SKM-1 (cell line): ENCODE data around the gene ANKRD24.
"Not testable (repeated sequence)": the region's sequence is repeated elsewhere in the genome, so short reads cannot be mapped to it uniquely, and the experiment has no call there.

Experiments used
- DNase-seq: peaks from one replicate; lab custom pipeline; 2025; ENCODE audit not compliant: unreplicated experiment; lab: John Stamatoyannopoulos, UW

The ANKRD24 gene

DNA sequence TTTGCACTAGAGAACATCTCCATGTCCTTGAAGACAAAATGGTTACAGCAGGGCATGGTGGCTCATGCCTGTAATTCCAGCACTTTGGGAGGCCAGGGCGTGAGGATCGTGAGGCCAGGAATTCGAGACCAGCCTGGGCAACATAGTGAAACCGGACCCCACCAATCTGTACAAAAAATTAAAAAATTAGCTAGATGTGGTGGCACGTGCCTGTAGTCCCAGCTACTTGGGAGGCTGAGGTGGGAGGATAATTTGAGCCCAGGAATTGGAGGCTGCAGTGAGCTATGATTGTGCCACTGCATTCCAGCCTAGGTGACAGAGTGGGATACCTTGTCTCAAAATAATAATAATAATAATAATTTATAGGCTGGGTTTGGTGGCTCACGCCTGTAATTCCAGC, 47.7 kb downstream of the ANKRD24 start:
- not testable (repeated sequence) for DNase-seq

DNA sequence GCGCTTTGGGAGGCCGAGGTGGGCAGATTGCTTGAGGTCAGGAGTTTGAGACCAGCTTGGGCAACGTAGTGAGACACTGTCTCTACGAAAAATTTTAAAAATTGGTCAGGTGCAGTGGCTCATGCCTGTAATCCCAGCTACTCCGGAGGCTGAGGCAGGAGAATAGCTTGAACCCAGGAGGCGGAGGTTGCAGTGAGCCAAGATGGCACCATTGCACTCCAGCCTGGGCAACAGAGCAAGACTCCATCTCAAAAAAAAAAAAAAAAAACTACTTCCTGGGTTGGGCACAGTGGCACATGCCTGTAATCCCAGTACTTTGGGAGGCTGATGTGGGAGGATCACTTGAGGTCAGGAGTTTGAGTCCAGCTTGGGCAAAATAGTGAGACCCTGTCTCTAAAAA, 49.0 kb downstream of the ANKRD24 start:
- not testable (repeated sequence) for DNase-seq

DNA sequence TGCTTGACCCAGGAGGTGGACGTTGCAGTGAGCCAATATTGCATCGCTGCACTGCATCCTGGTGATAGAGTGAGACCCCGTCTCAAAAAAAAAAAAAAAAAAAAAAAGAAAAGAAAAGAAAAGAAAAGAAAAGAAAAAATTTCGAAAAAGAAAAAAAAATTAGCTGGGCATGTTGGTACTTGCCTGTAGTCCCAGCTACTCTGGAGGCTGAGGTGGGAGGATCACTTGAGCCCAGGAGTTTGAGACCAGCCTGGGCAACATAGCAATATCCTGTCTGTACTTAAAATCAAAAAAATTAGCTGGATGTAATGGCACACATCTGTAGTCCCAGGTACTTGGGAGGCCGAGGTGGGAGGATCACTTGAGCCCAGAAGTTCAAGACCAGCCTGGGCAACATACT, 49.6 kb downstream of the ANKRD24 start:
- not testable (repeated sequence) for DNase-seq

DNA sequence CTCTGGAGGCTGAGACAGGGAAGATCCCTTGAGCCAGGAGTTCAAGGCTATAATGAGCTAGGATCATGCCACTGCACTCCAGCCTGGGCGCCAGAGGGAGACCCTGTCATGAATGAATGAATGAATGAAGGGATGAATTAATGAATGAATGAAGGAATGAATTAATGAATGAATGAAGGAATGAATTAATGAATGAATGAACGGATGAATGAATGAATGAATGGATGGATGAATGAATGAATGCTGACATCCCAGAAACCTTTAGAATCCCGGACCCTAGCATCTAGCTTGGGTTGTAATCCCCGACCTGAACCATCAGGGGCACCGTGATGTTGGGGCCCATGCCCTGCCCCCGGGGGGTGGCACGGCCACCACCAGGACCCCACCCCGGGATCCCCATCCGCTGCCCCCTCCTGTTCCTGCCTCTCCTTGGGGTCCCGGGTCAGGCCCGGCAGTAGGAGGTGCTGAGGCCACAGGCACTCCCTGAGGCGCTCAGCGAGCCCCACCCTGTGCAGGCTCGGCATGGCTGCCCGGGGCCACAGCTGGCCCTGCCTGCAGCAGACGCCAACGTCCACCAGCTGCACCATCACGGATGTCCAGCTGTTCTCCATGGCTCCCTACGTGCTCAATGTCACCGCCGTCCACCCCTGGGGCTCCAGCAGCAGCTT, 50.3 kb downstream of the ANKRD24 start:
- no peak for DNase-seq

DNA sequence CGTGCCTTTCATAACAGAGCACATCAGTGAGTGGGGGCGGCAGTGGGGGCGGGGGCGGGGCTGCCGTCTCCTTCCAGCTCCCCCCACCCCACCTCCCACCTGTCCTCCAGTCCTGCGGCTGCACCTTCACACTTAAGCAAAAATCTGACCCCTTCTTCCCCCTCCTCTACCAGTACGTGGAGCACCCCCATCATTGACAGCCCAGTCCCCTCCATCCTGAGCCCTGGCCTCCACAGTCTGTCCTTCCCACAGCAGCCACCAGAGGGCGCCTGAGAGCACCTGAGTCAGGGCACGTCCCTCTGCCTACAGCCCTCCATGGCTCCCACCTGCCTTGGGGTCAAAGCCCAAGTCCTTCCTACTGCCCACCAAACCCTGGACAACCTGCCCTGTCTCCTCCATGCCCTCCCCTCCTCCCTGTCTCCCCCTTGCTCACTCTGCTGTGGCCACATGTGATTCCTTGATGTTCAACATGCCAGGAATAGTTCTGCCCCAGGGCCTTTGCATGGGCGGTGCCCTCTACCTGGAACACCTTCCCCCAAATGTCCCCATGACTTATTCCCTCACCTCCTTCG, 50.9 kb downstream of the ANKRD24 start:
- DNase-seq: peak; percentile 11

DNA sequence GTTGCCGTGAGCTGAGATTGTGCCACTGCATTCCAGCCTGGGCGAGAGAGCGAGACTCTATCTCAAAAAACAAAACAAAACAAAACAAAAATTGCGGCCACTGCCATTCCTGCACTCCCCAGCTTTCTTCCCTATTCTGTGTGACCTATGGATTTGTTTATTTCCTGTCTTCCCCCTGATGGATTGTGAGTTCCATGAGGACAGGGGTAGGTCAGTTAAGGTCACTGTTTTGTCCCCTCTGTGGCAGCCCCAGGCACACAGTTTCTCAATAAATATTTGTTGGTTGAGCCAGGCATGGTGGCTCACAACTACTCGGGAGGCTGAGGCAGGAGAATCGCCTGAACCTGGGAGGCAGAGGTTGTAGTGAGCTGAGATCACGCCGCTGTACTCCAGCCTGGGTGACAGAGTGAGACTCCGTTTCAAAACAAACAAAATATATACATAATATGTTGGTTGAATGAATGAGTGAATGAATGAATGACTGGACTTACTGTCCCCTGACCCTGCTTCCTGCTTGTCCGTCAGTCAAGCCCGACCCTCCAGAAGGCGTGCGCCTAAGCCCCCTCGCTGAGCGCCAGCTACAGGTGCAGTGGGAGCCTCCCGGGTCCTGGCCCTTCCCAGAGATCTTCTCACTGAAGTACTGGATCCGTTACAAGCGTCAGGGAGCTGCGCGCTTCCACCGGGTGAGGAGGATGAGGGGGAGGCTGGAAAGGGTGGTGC, 51.8 kb downstream of the ANKRD24 start:
- DNase-seq: no peak

DNA sequence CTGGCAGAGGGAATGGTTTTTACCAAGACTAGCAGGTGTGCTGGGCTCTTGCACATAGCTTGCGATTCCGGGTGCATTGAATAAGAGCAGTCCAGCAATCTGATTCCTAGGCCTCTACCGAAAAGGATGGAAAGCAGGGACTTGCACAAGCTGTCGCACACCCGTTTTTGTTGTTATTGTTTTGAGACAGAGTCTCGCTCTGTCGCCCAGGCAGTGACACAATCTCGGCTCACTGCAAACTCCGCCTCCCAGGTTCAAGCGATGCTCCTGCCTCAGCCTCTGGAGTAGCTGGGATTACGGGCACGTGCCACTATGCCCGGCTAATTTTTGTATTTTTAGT, 52.3 kb downstream of the ANKRD24 start:
- no peak for DNase-seq

DNA sequence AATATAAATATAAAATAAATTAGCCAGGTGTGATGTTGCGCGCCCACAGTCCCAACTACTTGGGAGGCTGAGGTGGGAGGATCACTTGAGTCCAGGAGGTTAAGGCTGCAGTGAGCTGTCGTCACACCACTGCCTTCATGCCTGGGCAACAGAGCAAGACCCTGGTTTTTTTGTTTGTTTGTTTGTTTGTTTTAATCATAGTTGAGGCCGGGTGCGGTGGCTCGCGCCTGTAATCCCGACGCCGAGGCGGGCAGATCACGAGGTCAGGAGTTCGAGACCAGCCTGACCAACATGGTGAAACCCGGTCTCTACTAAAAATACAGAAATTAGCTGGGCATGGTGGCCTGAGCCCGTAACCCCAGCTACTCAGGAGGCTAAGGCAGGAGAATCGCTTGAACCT, 55.0 kb downstream of the ANKRD24 start:
- not testable (repeated sequence) for DNase-seq

DNA sequence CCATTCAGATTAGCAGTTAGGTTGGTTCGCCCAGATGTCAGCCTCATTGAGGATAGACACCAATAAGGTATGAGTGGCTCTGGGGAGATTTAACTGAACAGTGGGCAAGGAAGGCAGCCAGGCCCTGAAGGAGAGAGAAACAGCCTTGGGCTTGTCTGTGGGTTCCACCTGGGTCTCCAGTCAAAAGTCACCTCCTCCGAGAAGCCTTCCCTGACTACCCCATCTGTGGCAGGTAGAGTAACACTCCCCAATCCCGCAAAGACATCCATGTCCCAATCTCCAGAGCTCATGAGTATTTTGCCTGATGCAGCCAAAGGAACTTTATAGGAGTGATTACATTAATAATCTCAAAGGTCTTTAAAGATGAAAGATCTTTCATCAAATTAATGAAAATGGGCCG, 56.3 kb downstream of the ANKRD24 start:
- DNase-seq: no peak

DNA sequence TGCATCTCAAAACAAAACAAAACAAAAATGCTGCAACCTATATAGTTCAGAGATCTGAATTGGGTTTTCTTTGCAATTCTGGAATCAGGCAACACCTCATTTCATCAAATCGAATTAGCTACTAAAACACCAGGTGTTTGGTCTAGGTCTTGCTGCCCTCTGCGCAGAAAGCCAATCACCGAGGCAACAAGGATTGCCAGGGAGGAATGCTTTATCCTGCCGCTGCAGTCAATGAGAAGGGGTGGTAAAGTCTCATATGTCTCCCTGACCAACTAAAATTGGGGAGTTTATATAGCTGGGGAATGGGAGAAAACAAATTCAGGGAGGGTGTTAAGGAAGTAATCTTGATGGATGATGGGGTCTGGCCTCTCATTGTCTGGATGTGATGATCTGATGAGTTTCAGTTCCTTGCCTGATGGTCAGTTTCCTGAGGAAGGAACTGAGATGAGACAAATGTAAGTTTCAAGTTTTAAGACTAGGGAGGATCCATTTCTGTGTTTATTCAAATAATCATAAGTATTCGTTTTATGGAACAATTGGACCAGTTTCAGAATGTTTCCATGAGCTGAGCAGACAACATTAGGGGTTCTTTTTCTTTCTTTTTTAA, 59.4 kb downstream of the ANKRD24 start:
- DNase-seq: no peak

DNA sequence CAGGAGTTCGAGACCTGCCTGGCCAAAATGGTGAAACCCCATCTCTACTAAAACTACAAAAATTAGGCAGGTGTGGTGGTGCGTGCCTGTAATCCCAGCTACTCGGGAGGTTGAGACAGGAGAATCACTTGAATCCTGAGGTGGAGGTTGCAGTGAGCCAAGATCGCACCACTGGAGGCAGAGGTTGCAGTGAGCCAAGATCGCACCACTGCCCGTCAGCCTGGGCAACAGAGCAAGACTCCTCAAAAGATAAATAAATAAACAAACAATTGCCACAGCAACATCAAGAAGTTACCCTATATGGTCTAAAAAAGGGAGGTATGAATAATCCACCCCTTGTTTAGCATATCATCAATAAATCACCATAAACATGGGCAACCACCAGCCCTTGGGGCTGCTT, 63.4 kb downstream of the ANKRD24 start:
- not testable (repeated sequence) for DNase-seq

DNA sequence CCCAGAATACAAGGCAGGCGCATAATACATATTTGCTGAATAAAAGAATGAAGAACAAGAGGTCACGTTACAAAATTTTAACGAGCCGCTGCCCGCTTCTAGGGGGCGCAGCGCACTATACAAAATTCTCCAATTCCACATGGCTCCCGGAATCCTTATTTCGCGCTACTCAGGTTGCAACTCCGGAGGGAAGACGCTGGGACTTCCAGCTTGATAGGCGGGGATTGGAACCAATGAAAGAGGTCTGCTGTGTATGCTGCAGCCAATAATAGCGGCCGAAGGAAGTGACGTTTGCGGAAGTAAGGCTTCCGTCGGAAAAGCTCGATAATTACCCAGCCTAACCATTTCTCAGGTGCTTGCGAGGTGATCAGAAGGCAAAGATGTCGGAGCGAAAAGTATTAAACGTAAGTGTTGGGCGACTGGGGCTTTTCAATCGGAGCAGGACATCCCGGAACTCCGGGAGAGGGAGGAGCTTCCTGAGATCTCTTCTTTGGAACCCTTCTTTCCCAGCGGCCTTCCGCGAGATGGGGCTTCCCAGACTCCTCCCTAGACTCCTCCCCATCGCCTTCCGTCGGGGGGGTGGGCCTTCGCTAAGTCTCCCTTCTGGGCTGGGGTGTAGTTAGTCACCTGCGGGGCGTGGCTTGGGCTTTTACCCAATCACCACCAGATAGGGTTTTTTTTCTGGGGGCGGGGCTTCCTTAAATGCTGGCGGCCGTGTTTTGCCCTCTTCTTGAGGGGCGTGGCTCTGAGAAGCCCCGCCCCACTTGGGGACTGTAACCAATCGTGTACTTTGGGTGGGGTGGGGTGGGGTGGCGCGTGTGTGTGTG, 64.5 kb downstream of the ANKRD24 start, which contains the start of gene YJU2:
Gene YJU2, plus strand, starts transcription at position 314 of the 827 bp plus-strand sequence. Its CDS starts 67 bp downstream, at position 381.
- peak; percentile 98 for DNase-seq

DNA sequence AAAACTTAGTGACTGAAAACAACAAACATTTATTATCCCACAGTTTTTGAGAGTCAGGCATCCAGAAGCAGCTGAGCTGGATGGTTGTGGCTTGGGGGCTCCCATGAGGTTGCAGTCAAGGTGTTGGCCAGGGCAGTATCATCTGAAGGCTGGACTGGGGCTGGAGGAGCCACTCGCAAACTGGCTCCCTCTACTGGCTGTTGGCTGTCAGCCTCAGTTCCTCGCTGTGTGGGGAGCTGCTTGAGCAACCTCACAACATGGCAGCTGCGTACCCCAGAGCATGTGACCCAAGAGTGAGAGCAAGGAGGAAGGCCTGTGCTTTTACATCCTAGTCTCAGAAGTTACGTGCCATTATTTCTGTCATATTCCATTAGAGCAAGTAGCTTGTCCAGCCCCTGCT, 74.1 kb downstream of the ANKRD24 start:
- no peak for DNase-seq

DNA sequence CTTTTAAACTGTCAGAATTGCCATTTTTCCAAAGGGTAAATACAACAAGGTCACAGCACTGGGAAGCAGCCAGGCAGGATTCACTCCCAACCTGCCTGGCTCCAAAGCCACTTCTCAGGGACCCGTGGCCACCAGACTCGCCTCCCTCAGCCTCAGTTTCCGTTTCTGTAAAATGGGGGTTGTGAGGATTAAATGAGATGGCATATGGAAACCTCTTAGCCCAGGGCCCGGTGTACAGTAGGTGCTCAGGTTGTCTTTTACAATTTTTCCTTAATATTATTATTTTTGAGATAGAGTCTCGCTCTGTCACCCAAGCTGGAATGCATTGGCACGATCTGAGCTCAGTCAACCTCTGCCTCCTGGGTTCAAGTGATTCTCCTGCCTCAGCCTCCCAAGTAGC, 74.5 kb downstream of the ANKRD24 start:
- DNase-seq: no peak

DNA sequence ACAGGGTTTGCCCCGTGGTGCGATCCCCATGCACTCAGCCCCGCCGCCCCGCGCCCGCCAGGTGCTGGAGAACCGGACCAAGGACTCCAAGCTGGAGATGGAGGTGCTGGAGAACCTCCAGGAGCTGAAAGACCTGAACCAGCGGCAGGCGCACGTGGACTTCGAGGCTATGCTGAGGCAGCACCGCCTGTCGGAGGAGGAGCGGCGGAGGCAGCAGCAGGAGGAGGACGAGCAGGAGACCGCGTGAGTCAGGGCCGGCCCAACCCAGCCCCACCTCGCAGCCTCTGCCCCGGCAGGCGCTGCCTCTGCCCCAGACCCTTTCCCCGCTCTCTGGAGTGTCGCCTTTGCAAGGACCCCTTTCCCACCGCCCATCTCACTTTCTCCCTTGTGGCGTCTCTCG, 75.7 kb downstream of the ANKRD24 start:
- no peak for DNase-seq

DNA sequence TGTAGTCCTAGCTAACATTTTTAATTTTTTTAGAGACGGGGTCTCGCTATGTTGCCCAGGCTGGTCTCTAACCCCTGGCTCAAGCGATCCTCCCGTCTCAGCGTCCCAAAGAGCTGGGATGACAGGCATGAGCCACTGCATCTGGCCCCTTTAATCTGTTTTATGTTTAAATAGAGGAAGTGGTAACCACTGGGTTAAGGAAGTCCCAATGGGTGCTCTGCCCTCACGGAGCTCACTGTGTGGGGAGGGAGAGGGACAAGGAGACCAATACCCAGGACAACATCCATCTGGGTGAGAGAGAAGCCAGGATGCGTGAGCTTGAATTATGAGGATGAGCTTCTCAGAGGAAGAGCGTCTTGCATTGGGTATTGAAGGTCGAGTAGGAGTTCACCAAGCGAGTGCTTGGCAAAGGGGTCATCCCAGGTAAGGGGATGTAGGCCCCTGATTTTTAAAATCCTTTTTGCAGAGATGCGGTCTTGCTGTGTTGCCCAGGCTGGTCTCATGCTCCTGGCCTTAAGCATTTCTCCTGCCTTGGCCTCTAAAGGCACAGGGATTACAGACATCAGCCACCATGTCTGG, 78.2 kb downstream of the ANKRD24 start:
- no peak for DNase-seq

DNA sequence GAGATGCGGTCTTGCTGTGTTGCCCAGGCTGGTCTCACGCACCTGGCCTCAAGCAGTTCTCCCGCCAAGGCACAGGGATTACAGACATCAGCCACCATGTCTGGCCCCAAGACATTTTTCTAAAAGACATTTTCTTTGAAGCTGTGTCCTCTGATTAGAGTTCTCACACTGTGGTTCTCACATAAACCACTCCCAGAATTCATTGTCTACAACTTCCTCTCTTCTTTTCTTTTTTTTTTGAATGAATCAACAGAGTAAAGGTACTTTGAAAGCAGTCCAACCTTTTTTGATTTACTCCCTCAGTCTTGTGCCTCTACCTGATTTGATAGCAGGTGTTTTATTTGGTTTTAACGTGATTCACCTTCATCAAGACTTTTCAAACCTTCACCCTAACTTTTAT, 82.3 kb downstream of the ANKRD24 start:
- no peak for DNase-seq

DNA sequence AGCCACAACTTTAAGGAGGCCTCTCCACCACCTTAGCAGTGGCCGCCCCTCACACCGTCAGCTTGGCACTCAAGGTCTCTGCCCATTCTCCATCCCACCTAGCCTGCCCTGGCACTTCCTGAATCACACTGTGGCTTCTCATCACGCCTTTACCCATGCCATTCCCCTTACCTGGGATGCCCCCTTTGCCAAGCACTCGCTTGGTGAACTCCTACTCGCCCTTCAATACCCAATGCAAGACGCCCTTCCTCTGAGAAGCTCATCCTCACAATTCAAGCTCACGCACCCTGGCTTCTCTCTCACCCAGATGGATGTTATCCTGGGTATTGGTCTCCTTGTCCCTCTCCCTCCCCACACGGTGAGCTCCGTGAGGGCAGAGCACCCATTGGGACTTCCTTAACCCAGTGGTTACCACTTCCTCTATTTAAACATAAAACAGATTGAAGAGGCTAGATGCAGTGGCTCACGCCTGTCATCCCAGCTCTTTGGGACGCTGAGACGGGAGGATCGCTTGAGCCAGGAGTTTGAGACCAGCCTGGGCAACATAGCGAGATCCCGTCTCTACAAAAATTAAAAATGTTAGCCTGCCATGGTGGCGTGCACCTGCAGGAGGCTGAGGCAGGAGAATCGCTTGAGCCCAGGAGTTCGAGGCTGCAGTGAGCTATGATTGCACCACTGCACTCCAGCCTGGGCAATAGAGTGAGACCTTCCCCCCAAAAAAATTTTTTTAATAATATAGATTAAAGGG, 83.9 kb downstream of the ANKRD24 start:
- DNase-seq: no peak

DNA sequence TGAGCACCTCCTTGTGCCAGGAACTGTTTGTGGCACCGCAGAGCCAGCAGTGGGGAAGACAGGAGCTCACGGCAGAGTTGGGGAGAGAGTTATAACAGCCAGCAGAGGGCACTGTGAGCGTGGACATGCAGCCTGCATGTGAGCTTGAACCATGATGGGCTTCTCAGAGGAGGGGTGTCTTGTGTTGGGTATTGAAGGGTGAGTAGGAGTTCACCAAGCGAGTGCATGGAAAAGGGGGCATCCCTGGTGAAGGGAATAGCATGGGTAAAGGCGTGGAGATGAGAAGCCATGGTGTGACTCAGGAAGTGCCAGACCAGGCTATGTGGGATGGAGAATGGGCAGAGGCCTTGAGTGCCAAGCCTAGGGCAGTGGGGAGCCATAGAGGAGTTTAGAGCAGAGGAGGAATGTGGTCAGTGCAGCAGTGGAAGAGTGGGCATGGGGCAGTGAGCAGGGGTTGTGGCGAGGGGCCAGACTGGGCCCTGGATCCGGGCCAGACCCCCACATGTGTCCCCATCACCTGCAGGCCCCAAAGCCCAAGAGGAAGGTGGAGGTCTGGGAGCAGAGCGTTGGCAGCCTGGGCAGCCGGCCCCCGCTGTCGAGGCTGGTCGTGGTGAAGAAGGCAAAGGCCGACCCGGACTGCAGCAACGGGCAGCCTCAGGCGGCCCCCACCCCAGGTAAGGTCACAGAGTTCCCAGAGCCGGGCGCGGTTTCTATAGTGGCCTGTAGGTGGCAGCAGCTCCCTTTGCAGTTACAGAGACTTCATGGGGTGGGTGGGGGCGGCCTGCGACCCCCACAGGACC, 84.8 kb downstream of the ANKRD24 start:
- peak; percentile 15 for DNase-seq
